Natural killer cell (primary cell): ENCODE results near the gene TMEM259. TPM values are rescaled to one million over a fixed set of nuclear protein-coding genes. Genes with fewer than 3 reads are reported as not detected.

Experiments used
- ATAC-seq, 3 donors: fragments of 150-1000 bp in 2 of 3; fragments of 200-7000 bp in 1 of 3; cut with Tn5 transposase; 1 replicate in 1 of 3; 2 replicates in 2 of 3; pipeline ENCODE4 v1.10.0; 2021; ENCODE audit warnings: mild to moderate bottlenecking in 2 of 3, moderate library complexity in 2 of 3
- DNase-seq, 2 donors: peaks; one replicate each; pipeline versions ENCODE4 v3.0.0 to v3.0.0-alpha.2; 2013 to 2021; ENCODE audit warnings: mixed read lengths in 1 of 2
- H3K27ac ChIP-seq: one replicate; pipeline ENCODE4 v1.5.1; 2013; ENCODE audit warnings: mild to moderate bottlenecking, low read length
- H3K27me3 ChIP-seq: one replicate; pipeline ENCODE4 v1.6.1; 2013; ENCODE audit warnings: low read length; ENCODE audit not compliant: control insufficient read depth, insufficient read depth
- H3K36me3 ChIP-seq: one replicate; pipeline ENCODE4 v1.6.1; 2013; ENCODE audit warnings: low read length; ENCODE audit not compliant: control insufficient read depth, insufficient read depth
- H3K4me1 ChIP-seq: one replicate; pipeline ENCODE4 v1.6.1; 2013; ENCODE audit warnings: low read length; ENCODE audit not compliant: control insufficient read depth, insufficient read depth
- H3K4me3 ChIP-seq: one replicate; pipeline ENCODE4 v1.5.1; 2013; ENCODE audit warnings: low read length
- H3K9me3 ChIP-seq: one replicate; pipeline ENCODE4 v1.6.1; 2013; ENCODE audit warnings: low read length; ENCODE audit not compliant: control insufficient read depth, insufficient read depth
- H3K27ac Mint-ChIP-seq, 2 donors: one replicate each; pipeline ENCODE4 v1.8.0; 2022; ENCODE audit warnings: mild to moderate bottlenecking in 2 of 2, mixed read lengths in 2 of 2, moderate library complexity in 1 of 2
- H3K27me3 Mint-ChIP-seq, 2 donors: one replicate each; pipeline ENCODE4 v1.8.0; 2022; ENCODE audit warnings: low read depth in 2 of 2, mixed read lengths in 2 of 2
- H3K36me3 Mint-ChIP-seq: one replicate; pipeline ENCODE4 v1.8.0; 2022; ENCODE audit warnings: mixed read lengths
- H3K4me1 Mint-ChIP-seq, 2 donors: one replicate each; pipeline ENCODE4 v1.8.0; 2022; ENCODE audit warnings: mixed read lengths in 2 of 2
- H3K4me3 Mint-ChIP-seq: one replicate; pipeline ENCODE4 v1.8.0; 2022; ENCODE audit warnings: mild to moderate bottlenecking, moderate library complexity, mixed read lengths
- H3K9me3 Mint-ChIP-seq, 2 donors: one replicate each; pipeline ENCODE4 v1.8.0; 2022; ENCODE audit warnings: mixed read lengths in 2 of 2
- WGBS: methylation state at CpG from one replicate; pipeline ENCODE4 v1.1.7; 2013; ENCODE audit warnings: missing lambda C conversion rate; ENCODE audit not compliant: insufficient coverage; 5-methylcytosine and 5-hydroxymethylcytosine counted together
- intact Hi-C: fragments of 100-400 bp; cut with micrococcal nuclease; formaldehyde crosslinking; loops from one replicate; pipeline ENCODE4 v1.14.2; 2022
- total RNA-seq, 4 donors: library from RNA; stranded (reverse); fragments of 120-200 nt in 1 of 4; gene quantifications; one replicate each; pipeline versions ENCODE4 v1.2.3 to v1.2.4, GENCODE V29; 2013 to 2022
- TF ChIP-seq, protein P1 (sequence below): fragments of 200-600 bp; IDR thresholded peaks from one replicate; pipeline ENCODE4 v1.8.0; 2022; ENCODE audit warnings: antibody characterized with exemption

The TMEM259 gene
- total RNA-seq, 3 donors from 2014 or later (not counting 1 experiment from before 2014, with no cell fraction given) = 310 to 354 (median 317) TPM

DNA sequence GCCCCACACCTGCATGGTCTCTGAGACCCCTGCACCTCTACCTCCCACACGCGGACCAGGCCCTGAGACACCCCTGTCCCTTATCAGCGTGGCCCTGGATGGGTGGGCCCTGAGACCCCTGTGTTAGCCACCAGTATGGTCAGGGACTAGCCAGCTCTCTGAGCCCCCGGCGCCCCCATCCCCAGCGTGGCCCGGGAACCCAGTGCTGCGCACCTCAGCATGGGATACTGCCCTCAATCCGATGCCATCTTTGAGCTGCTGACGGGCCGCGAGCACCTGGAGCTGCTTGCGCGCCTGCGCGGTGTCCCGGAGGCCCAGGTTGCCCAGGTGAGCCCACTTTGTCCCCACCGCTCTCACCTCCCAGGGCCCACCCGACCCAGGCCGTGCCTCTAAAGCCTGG, 41.1 kb upstream of the TMEM259 start:
- no peaks in the 10 kb centered on the region for H3K9me3 Mint-ChIP-seq
- intact Hi-C loops = no loop called here
- H3K27ac Mint-ChIP-seq = no peak overlapping the region
- H3K27me3 Mint-ChIP-seq = no peaks in the 10 kb centered on the region
- DNase-seq (no peak), ATAC-seq (no peak)
- Histone ChIP-seq H3K27me3 (no peaks in the 10 kb centered on the region), H3K27ac (no peak overlapping the region), H3K4me1 (peaks cover 44% of the 10 kb centered on the region), H3K9me3 (peaks cover 19% of the 10 kb centered on the region), H3K36me3 (peaks cover 11% of the 10 kb centered on the region), H3K4me3 (no peak overlapping the region)
- WGBS = 98% methylated on average over 20 of the region's 20 CpGs
- H3K4me1 Mint-ChIP-seq = peaks cover 18 to 43% of the 10 kb centered on the region in 2 donors
- no peak overlapping the region for H3K4me3 Mint-ChIP-seq
- TF ChIP-seq, protein P1, sequence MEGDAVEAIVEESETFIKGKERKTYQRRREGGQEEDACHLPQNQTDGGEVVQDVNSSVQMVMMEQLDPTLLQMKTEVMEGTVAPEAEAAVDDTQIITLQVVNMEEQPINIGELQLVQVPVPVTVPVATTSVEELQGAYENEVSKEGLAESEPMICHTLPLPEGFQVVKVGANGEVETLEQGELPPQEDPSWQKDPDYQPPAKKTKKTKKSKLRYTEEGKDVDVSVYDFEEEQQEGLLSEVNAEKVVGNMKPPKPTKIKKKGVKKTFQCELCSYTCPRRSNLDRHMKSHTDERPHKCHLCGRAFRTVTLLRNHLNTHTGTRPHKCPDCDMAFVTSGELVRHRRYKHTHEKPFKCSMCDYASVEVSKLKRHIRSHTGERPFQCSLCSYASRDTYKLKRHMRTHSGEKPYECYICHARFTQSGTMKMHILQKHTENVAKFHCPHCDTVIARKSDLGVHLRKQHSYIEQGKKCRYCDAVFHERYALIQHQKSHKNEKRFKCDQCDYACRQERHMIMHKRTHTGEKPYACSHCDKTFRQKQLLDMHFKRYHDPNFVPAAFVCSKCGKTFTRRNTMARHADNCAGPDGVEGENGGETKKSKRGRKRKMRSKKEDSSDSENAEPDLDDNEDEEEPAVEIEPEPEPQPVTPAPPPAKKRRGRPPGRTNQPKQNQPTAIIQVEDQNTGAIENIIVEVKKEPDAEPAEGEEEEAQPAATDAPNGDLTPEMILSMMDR = no peak
- no peaks in the 10 kb centered on the region for H3K36me3 Mint-ChIP-seq

DNA sequence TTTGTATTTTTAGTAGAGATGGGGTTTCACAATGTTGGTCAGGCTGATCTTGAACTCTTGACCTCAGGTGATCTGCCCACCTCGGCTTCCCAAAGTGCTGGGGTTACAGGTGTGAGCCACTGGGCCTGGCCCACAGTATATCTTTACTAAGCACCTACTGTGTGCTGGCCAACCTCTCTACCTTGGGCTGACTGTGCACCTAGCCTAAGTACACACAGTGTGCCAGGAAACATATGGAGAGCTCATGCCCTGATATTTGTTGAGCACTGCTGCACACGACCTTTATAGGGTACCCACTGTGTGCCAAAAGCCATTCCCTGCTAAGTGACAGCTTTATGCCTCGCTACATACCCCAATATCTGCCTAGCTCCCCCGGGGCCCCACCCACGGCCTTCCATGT, 39.8 kb upstream of the TMEM259 start:
- Histone ChIP-seq H3K9me3 (peaks cover 27% of the 10 kb centered on the region), H3K4me1 (peaks cover 33% of the 10 kb centered on the region), H3K4me3 (no peak overlapping the region), H3K27me3 (no peaks in the 10 kb centered on the region), H3K36me3 (peaks cover 22% of the 10 kb centered on the region), H3K27ac (no peak overlapping the region)
- Mint-ChIP-seq H3K9me3 (no peaks in the 10 kb centered on the region), H3K4me3 (no peak overlapping the region), H3K27me3 (no peaks in the 10 kb centered on the region), H3K36me3 (no peaks in the 10 kb centered on the region), H3K4me1 (peaks cover 20 to 44% of the 10 kb centered on the region in 2 donors), H3K27ac (no peak overlapping the region)
- ATAC-seq (no peak), DNase-seq (no peak)
- intact Hi-C loops = no loop called here
- WGBS = 85% methylated on average over 5 of the region's 5 CpGs
- TF ChIP-seq, protein P1 = no peak

DNA sequence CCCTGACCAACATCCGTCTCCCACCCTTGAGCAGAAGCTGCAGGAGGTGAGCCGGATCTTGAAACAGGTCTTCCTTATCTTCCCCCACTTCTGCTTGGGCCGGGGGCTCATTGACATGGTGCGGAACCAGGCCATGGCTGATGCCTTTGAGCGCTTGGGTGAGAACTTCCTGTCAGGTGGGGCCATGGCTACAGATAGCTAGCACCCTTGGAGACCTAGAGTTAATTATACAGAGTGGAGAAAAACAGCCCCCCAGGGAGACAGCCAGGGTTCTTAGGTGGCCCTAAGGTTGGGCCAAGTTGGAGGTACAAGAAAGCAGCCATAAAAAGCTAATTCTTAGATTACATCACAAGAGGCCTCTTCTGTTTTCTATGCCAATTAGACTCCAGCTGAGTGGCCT, 37.2 kb upstream of the TMEM259 start:
- WGBS = 68% methylated on average over 5 of the region's 5 CpGs
- peaks cover 14 to 18% of the 10 kb centered on the region in 2 donors for H3K4me1 Mint-ChIP-seq
- Histone ChIP-seq H3K27me3 (no peaks in the 10 kb centered on the region), H3K4me1 (peaks cover 10% of the 10 kb centered on the region), H3K4me3 (no peak overlapping the region), H3K27ac (no peak overlapping the region), H3K9me3 (peaks cover 27% of the 10 kb centered on the region), H3K36me3 (peaks cover 30% of the 10 kb centered on the region)
- H3K27ac Mint-ChIP-seq = peak overlapping the region in 1 of 2 donors; percentile 54
- no peak for ATAC-seq
- H3K4me3 Mint-ChIP-seq = no peak overlapping the region
- no peaks in the 10 kb centered on the region for H3K36me3 Mint-ChIP-seq
- H3K9me3 Mint-ChIP-seq = no peaks in the 10 kb centered on the region
- DNase-seq = peak in 1 of 2 donors; percentile 51
- TF ChIP-seq, protein P1 = no peak
- intact Hi-C loops = loop anchor here (5.0 kb wide), 1 partner anchor 134 kb away; no protein-coding TSS in a partner anchor
- no peaks in the 10 kb centered on the region for H3K27me3 Mint-ChIP-seq
